ENCODE results near the gene MAP7D2.

MAP7D2 gene

DNA sequence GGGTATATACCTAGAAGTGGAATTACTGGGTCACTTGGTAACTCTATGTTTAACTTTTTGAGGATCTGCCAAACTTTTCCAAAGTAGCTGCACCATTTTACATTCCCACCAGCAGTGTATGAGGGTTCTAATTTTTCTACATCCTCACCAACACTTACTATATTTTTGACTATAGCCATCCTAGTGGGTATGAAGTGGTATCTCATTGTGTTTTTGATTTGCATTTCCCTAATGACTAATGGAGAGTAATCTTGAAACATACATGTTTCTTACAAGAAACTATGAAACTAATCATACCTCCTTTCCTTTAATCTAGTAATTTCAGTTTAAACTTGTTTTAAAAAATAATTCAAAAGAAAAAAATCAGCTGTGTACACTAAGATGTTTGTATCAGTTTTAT, 143.7 kb downstream of the MAP7D2 start:
- no peaks in the 10 kb centered on the region for H3K36me3 ChIP-seq (ENCODE audit: low read depth)
- ATAC-seq (ENCODE audit: low read depth) (no peak), DNase-seq (ENCODE audit: low spot score) (no peak)
- TF ChIP-seq, protein P1, sequence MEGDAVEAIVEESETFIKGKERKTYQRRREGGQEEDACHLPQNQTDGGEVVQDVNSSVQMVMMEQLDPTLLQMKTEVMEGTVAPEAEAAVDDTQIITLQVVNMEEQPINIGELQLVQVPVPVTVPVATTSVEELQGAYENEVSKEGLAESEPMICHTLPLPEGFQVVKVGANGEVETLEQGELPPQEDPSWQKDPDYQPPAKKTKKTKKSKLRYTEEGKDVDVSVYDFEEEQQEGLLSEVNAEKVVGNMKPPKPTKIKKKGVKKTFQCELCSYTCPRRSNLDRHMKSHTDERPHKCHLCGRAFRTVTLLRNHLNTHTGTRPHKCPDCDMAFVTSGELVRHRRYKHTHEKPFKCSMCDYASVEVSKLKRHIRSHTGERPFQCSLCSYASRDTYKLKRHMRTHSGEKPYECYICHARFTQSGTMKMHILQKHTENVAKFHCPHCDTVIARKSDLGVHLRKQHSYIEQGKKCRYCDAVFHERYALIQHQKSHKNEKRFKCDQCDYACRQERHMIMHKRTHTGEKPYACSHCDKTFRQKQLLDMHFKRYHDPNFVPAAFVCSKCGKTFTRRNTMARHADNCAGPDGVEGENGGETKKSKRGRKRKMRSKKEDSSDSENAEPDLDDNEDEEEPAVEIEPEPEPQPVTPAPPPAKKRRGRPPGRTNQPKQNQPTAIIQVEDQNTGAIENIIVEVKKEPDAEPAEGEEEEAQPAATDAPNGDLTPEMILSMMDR (IDR thresholded peaks at IDR 0.05; ENCODE audit: poor library complexity, severe bottlenecking), result no peak
- H3K27ac ChIP-seq (ENCODE audit: poor library complexity, severe bottlenecking), result no peak overlapping the region
- H3K9me3 ChIP-seq (ENCODE audit: severe bottlenecking), result no peaks in the 10 kb centered on the region
- H3K4me3 ChIP-seq (ENCODE audit: severe bottlenecking), result no peak overlapping the region
- H3K4me1 ChIP-seq (ENCODE audit: insufficient read depth, poor library complexity, severe bottlenecking), result no peaks in the 10 kb centered on the region
- no peaks in the 10 kb centered on the region for H3K27me3 ChIP-seq (ENCODE audit: insufficient read depth, poor library complexity, severe bottlenecking)

DNA sequence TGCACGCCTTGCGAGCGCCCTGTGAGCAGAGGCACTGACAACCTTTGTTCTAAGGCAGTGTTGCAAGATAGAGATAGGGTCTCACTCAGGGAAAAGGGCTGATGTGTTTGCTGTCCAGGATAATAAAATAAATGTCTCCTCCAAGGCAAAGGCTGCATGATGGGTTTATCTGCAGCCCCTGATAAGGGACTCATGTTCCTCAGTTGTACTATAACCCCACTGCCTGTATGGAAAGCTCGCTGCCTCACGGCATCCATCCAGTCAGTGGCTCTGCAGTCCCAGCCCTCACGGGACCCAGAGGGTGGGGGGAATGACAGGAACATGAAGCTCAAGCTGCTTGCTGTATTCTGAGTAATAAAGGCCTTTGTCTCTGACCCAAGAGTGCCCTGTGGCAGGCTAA, 148.4 kb downstream of the MAP7D2 start:
- TF ChIP-seq, protein P1 (IDR thresholded peaks at IDR 0.05; ENCODE audit: poor library complexity, severe bottlenecking), result no peak
- no peak for DNase-seq (ENCODE audit: low spot score)
- no peak for ATAC-seq (ENCODE audit: low read depth)
- H3K27me3 ChIP-seq (ENCODE audit: insufficient read depth, poor library complexity, severe bottlenecking), result no peaks in the 10 kb centered on the region
- no peaks in the 10 kb centered on the region for H3K36me3 ChIP-seq (ENCODE audit: low read depth)
- no peak overlapping the region for H3K27ac ChIP-seq (ENCODE audit: poor library complexity, severe bottlenecking)
- no peaks in the 10 kb centered on the region for H3K4me1 ChIP-seq (ENCODE audit: insufficient read depth, poor library complexity, severe bottlenecking)
- H3K4me3 ChIP-seq (ENCODE audit: severe bottlenecking), result no peak overlapping the region
- no peaks in the 10 kb centered on the region for H3K9me3 ChIP-seq (ENCODE audit: severe bottlenecking)

DNA sequence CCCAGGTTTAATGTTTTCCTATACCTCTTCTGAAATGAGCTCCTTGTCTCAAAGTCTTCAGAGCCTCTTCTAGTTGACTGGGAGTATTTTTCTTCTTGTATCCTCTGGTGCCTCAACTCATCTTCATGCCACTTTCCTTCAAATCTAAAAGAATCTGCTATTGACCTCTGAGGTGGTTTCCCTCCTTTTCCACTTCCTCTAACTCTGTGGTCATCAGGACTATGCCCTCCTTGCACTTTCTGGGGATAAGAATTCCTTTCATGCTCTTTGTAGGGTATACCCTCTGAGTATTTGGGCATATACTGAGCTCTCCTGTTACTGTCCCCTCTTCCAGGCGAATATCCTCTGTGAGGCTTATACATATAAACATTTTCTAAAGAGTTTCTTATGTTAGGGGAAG, 150.7 kb downstream of the MAP7D2 start:
- Histone ChIP-seq H3K27me3 (ENCODE audit: insufficient read depth, poor library complexity, severe bottlenecking) (no peaks in the 10 kb centered on the region), H3K4me1 (ENCODE audit: insufficient read depth, poor library complexity, severe bottlenecking) (no peaks in the 10 kb centered on the region), H3K9me3 (ENCODE audit: severe bottlenecking) (no peaks in the 10 kb centered on the region), H3K36me3 (ENCODE audit: low read depth) (0 out of 2 replicates have a peak, but pooled peaks cover 3% of the 10 kb centered on the region), H3K27ac (ENCODE audit: poor library complexity, severe bottlenecking) (no peak overlapping the region), H3K4me3 (ENCODE audit: severe bottlenecking) (no peak overlapping the region)
- DNase-seq (ENCODE audit: low spot score) (no peak), ATAC-seq (ENCODE audit: low read depth) (no peak)
- TF ChIP-seq, protein P1 (IDR thresholded peaks at IDR 0.05; ENCODE audit: poor library complexity, severe bottlenecking), result no peak

DNA sequence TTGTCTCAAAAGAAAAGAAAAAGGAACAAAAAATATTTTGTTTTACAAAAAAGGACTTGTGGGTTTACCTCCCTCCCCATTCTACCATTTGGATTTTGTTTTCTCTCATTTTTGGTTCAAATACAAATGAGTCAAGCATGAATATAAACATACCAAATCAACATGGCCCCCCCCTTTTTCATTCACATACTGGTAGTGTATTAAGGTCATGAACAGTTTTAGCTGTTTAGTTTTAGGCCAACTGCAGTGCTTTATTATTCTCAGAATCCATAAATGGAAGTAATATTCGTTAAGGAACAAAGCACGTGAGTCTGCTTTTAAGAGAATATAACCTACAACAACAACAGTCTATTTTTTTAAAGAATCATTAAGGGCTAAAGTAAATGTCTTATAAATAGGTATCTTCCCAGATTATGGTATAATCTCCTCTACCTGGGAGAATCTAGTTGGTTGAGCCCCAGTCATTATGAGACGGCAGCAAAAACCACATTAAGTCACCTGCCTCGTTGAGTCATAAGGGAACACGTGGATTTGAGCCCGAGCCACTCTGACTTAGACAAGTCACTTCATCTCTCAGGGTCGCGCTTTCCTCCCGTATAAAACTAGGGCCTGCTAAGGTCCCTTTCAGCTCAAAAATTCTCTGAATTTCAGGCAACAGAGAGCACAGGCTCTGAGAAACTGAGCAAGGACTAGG, 152.5 kb downstream of the MAP7D2 start:
- no peak for DNase-seq (ENCODE audit: low spot score)
- Histone ChIP-seq H3K4me3 (ENCODE audit: severe bottlenecking) (no peak overlapping the region), H3K9me3 (ENCODE audit: severe bottlenecking) (no peaks in the 10 kb centered on the region), H3K27me3 (ENCODE audit: insufficient read depth, poor library complexity, severe bottlenecking) (no peaks in the 10 kb centered on the region), H3K4me1 (ENCODE audit: insufficient read depth, poor library complexity, severe bottlenecking) (no peaks in the 10 kb centered on the region), H3K27ac (ENCODE audit: poor library complexity, severe bottlenecking) (no peak overlapping the region), H3K36me3 (ENCODE audit: low read depth) (0 out of 2 replicates have a peak, but pooled peaks cover 3% of the 10 kb centered on the region)
- ATAC-seq (ENCODE audit: low read depth), result no peak
- TF ChIP-seq, protein P1 (IDR thresholded peaks at IDR 0.05; ENCODE audit: poor library complexity, severe bottlenecking), result no peak

DNA sequence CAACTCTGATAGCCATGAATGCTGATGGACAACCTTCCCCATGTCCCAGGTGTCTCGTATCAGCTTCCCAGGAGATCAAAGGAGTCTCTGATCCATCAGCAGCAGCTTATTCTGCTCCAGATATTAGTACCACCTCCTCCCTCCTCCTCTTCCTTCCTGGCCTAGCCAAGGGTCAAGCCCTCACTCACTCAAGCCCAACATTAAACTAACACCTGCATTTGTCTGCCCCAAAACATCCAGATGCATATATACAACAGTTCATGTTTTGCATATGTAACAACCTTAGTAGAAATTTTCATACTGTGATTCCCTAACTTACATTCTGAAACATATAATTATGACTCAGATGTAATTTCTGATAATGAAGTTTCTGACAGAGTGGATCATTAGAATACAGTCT, 155.8 kb downstream of the MAP7D2 start:
- H3K27me3 ChIP-seq (ENCODE audit: insufficient read depth, poor library complexity, severe bottlenecking), result no peaks in the 10 kb centered on the region
- no peak overlapping the region for H3K4me3 ChIP-seq (ENCODE audit: severe bottlenecking)
- H3K9me3 ChIP-seq (ENCODE audit: severe bottlenecking), result no peaks in the 10 kb centered on the region
- TF ChIP-seq, protein P1 (IDR thresholded peaks at IDR 0.05; ENCODE audit: poor library complexity, severe bottlenecking), result no peak
- no peaks in the 10 kb centered on the region for H3K4me1 ChIP-seq (ENCODE audit: insufficient read depth, poor library complexity, severe bottlenecking)
- DNase-seq (ENCODE audit: low spot score) (no peak), ATAC-seq (ENCODE audit: low read depth) (no peak)
- no peak overlapping the region for H3K27ac ChIP-seq (ENCODE audit: poor library complexity, severe bottlenecking)
- 0 out of 2 replicates have a peak, but pooled peaks cover 3% of the 10 kb centered on the region for H3K36me3 ChIP-seq (ENCODE audit: low read depth)

All from RWPE2 (cell line).